Right kidney (tissue), 1 donor: Measurements from ENCODE around the gene LLGL2.
"Not testable (repeated sequence)": the region's sequence is repeated elsewhere in the genome, so short reads cannot be mapped to it uniquely, and the experiment has no call there.

Source experiments
- DNase-seq: peaks from one replicate; pipeline ENCODE4 v3.0.0-alpha.2; 2016

LLGL2 gene

GRCh38 chr17:75506888-75507287 is 18.6 kb upstream of the LLGL2 start:
- no peak for DNase-seq

- DNase-seq, result no peak
Observed at GRCh38 chr17:75507733-75508719, 17.5 kb upstream of the LLGL2 start.

DNA sequence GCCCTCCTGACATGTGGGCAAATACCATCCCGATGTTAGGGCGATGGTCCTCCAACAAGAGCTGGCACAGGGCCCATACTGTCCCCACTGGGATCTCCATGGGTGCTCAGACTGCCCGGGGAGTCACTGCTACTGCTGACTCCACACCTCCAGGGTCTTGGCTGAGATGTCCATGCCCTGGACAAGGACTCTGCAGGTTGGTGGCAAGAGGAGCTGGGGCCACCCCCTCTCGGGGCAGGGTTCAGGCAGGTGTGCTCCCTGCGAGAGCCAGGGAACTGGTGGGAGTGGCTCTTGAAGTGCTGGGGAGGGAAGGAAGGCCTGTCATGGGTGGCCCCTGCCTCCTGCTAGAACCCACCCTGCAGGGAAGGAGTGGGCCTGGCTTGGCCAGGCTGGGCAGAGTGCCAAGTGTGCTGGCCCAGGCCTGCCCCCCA is 16.6 kb upstream of the LLGL2 start:
- DNase-seq, result no peak

- DNase-seq, result no peak
Observed at GRCh38 chr17:75509528-75510258, 15.8 kb upstream of the LLGL2 start.

DNA sequence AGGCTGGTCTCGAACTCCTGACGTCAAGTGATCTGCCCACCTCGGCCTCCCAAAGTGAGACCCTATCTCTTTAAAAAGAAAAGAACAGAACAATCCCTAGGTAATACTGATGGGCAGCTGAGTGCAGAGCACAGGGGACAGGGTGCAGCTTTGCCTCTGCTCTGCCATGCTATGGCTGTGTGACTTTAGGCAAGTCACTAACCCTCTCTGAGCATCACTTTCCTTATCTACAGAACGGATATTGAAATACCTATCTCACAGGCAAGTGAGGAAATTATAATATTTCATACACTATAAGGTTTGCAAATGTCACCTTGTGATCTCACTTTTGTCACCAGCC is 14.3 kb upstream of the LLGL2 start:
- DNase-seq, result no peak

DNA sequence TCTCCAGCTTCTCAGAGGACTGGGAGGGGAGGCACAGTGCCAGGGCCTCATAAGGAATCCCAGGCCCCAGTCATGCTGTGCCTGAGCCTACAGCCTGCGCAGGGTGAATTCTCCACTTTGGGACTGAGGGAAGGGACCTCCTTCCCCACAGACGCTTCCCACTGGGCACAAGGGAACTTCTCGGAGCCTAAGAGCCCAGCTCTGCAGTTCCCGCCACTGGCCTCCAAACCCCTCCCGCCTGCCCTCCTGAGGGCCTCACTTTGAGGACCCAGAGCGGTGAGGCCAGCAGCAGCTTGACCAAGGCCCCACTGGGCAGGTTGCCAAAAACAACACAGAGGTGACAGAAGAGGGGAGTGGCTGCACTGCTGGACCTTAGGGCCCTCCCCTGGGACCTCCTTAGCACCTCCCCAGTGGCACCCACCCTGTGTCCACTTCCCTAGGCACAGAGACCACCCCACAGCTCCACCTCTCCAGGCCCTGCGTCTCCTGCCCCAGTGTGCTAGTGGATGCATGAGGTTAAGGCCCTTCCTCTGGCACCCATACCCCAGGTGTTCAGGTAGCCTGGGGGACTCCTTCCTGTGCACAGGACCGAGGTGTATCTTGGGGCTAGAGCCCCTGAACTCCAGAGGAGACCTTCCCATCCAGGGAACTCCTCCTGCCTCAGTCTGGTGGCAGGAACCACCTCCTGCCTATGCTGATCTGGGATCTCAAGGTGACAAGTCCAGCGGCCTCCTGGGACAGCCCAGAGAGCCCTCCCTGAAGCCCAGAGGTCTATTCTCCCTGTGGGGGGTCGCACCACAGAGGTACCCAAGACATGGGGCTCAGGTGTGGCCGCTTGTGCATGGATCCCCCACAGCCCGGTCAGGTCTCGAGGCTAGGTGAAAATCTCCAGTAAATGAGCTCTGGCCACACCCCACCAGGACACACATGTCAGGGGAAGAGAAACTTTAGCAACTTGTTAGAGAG is 13.6 kb upstream of the LLGL2 start:
- DNase-seq, result no peak

DNA sequence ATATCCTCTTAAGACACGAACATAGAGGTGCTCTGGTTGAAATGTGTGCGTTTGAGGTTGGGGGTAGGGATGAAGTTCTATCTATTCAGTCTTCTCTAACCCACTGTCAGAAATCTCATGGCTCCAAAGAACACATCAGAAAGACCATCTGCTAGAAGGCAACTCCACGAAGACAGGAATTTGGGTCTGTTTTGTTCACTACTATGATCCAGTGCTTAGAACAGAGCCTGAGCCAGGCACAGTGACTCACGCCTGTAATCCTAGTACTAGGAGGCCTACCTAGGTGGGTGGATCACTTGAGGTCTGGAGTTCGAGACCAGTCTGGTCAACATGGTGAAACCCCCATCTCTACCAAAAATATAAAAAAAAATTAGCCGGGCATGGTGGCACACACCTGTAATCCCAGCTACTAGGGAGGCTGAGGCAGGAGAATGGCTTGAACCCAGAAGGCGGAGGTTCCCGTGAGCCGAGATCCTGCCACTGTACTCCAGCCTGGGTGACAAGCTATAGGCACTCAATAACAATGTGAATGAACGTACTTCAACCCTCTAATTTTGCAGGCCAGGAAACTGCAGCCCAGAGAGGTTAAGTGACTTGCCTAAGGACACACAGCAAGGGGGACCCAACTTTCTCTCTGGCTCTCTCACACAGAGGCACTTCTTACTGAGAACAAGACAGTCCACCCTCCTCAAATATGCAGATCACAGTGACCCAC is 12.4 kb upstream of the LLGL2 start:
- no peak for DNase-seq

DNA sequence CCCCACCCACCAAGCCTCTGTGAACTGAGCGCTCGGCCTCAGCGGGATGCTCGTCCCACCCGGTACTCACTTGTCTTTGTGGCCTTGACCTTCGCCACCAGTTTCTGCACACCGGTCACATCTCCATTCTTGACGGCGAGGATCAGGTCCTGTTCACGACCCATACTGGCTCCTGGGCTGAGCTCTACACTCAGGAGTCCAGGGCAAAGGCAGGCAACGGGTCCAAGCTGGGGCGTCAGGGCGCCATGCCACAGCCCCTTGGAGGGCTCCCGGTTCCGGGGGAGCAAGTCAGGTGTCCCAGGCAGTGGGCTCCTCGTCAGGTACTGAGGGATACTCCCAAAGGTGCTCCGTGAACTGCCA is 11.9 kb upstream of the LLGL2 start:
- DNase-seq, result no peak

DNA sequence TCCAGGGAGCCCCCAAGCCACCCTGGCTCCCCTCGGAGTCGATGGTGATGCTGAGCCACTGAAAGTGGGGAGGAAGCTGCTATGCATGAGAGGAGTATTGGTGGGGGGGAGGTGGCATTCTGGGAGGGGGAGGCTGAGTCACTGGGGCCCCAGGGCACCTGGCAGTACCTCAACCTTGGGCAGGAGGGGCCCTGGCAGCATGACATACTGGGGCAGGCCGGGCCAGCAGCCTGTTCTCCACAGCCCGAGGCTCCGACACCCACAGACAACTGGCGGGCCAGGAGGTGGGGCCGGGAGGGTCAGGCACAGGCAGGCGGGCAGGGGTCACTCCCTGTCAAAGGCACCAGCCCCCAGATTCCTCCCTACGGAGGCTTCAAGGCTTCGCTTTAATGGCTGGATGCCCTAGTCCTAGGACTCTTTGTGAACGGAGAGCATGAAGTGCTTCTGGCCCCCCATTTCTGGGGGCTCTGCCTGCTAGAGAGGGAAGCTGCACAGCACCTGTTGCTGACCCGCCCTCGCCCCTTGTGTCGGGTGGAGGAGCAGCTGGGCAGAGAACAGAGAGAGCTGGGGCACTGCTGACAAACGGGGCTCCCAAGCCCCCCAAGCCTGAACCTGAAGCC is 11.1 kb upstream of the LLGL2 start:
- peak; percentile 65 for DNase-seq

- DNase-seq, result no peak
Observed at GRCh38 chr17:75514919-75515495, 10.5 kb upstream of the LLGL2 start.

GRCh38 chr17:75515496-75516254 is 9.8 kb upstream of the LLGL2 start, which contains the start of gene CASKIN2:
Gene CASKIN2 (minus strand): TSS chr17:75515537. CDS start chr17:75513804, 1,733 bp downstream.
- peak; percentile 99 for DNase-seq

- no peak for DNase-seq
Observed at GRCh38 chr17:75516255-75516618, 9.3 kb upstream of the LLGL2 start, which contains the start of gene TSEN54. Gene TSEN54 (plus strand): TSS chr17:75516528. CDS start chr17:75516561, 33 bp downstream.

DNA sequence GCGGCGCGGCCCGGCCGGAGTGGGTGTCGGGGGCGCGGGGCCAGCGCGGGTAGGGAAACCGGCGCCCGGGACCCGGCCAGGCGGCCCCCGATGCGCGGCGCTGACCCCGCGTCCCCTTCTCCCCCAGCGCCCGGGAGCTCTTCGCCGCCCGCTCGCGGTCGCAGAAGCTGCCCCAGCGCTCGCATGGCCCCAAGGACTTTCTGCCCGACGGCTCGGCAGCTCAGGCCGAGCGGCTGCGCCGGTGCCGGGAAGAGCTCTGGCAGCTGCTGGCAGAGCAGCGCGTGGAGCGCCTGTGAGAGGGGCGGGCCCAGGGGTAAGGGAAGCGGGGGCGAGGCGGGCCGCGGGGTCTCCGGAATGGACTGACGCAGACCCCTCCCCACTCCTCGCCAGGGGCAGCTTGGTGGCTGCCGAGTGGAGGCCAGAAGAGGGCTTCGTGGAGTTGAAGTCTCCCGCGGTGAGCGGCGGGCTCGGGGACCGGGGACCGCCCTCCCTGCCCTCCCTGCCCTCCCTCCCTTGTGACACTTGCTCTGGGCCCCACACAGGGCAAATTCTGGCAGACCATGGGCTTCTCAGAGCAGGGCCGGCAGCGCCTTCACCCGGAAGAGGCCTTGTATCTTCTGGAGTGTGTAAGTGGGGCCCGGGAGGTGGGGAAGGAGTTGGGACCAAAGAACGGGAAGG is 8.7 kb upstream of the LLGL2 start:
- DNase-seq, result peak; percentile 62

GRCh38 chr17:75517297-75517865 is 8.1 kb upstream of the LLGL2 start:
- no peak for DNase-seq

- no peak for DNase-seq
Observed at GRCh38 chr17:75518201-75518600, 7.3 kb upstream of the LLGL2 start.

- no peak for DNase-seq
Observed at GRCh38 chr17:75518983-75519537, 6.4 kb upstream of the LLGL2 start.

DNA sequence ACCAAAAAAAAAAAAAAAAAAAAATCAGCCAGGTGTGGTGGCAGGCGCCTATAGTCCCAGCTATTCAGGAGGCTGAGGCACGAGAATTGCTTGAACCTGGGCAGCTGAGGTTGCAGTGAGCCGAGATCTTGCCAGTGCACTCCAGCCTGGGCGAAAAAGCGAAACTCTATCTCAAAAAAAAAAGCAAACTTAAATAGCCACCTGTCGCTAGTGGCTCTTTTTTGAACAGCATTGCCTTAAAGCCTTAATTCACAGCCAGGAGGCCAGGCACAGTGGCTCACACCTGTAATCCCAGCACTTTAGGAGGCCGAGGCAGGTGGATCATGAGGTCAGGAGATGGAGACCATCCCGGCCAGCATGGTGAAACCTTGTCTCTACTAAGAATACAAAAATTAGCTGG is 5.1 kb upstream of the LLGL2 start:
- not testable (repeated sequence) for DNase-seq

DNA sequence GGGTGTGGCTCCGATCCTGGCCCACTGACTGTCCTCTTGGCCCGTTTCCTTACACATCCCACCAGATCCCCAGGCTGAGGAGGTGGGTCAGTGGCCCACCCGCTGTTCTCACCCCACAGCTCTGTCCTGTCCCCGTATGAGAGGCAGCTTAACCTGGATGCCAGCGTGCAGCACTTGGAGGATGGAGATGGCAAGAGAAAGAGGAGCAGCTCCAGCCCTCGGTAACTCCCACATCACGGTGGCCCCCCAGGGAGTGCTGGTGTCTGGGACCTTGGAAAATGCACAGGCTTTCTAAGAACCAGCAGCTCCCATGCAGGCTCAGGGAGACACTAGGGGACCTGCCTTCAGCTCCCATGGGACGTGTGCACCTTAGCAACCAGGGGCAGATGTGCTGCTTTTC is 4.2 kb upstream of the LLGL2 start:
- DNase-seq, result no peak
